RWPE2 (cell line): ENCODE results near the gene FRMPD1.
A peak's percentile ranks its signal among the peaks of the same experiment; 100 is the strongest.

ENCODE experiments used
- ATAC-seq: fragments of 200-7000 bp; cut with Tn5 transposase; 3 replicates; pipeline ENCODE4 v1.9.1; 2021; ENCODE audit warnings: low read depth
- DNase-seq: peaks from one replicate; pipeline ENCODE4 v3.0.0-alpha.2; 2020; ENCODE audit warnings: low spot score
- H3K27ac ChIP-seq: fragments of 450-650 bp; 2 replicates; pipeline ENCODE4 v1.5.1; 2017; ENCODE audit warnings: mild to moderate bottlenecking; ENCODE audit not compliant: poor library complexity, severe bottlenecking
- H3K27me3 ChIP-seq: fragments of 250-450 bp; sonication (Bioruptor Pico); 2 replicates; pipeline ENCODE4 v1.5.1; 2021; ENCODE audit warnings: mild to moderate bottlenecking, moderate library complexity; ENCODE audit not compliant: insufficient read depth, poor library complexity, severe bottlenecking
- H3K36me3 ChIP-seq: fragments of 250-450 bp; sonication (Bioruptor Pico); 2 replicates; pipeline ENCODE4 v1.5.1; 2020; ENCODE audit warnings: low read depth, mild to moderate bottlenecking, moderate library complexity
- H3K4me1 ChIP-seq: fragments of 250-450 bp; sonication (Bioruptor Pico); 2 replicates; pipeline ENCODE4 v1.5.1; 2021; ENCODE audit warnings: mild to moderate bottlenecking, moderate library complexity; ENCODE audit not compliant: insufficient read depth, poor library complexity, severe bottlenecking
- H3K4me3 ChIP-seq: fragments of 250-450 bp; sonication (Bioruptor Pico); 2 replicates; pipeline ENCODE4 v1.5.1; 2021; ENCODE audit warnings: mild to moderate bottlenecking, moderate library complexity; ENCODE audit not compliant: severe bottlenecking
- H3K9me3 ChIP-seq: fragments of 250-450 bp; sonication (Bioruptor Pico); 2 replicates; pipeline ENCODE4 v1.5.1; 2021; ENCODE audit warnings: mild to moderate bottlenecking, moderate library complexity; ENCODE audit not compliant: severe bottlenecking
- TF ChIP-seq, protein P1 (sequence below): fragments of 450-650 bp; IDR thresholded peaks from one replicate; pipeline ENCODE4 v1.5.1; 2017; ENCODE audit warnings: mild to moderate bottlenecking, moderate library complexity; ENCODE audit not compliant: poor library complexity, severe bottlenecking

Gene FRMPD1

DNA sequence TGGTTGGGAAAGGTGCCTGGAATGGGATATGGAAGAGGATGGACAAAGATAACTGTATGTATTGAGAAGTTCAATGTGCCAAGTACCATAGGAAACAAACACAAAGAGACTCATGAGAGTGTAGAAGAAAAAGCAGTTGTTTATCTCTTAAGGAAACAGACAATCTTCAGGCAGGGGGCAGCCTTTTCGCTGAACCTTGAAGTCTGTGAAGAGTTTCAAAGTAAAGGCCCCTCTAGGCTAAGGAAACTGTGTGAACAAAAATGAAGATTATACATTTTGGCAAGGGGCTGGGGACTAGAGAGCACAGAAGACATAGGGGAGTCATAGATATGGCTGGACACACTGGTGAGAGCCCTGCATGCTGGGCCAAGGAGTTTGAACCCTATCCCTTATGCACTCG is 27.5 kb upstream of the FRMPD1 start:
- TF ChIP-seq, protein P1, sequence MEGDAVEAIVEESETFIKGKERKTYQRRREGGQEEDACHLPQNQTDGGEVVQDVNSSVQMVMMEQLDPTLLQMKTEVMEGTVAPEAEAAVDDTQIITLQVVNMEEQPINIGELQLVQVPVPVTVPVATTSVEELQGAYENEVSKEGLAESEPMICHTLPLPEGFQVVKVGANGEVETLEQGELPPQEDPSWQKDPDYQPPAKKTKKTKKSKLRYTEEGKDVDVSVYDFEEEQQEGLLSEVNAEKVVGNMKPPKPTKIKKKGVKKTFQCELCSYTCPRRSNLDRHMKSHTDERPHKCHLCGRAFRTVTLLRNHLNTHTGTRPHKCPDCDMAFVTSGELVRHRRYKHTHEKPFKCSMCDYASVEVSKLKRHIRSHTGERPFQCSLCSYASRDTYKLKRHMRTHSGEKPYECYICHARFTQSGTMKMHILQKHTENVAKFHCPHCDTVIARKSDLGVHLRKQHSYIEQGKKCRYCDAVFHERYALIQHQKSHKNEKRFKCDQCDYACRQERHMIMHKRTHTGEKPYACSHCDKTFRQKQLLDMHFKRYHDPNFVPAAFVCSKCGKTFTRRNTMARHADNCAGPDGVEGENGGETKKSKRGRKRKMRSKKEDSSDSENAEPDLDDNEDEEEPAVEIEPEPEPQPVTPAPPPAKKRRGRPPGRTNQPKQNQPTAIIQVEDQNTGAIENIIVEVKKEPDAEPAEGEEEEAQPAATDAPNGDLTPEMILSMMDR, result no peak
- no peak overlapping the region for H3K27ac ChIP-seq
- H3K36me3 ChIP-seq, result no peaks in the 10 kb centered on the region
- no peak overlapping the region for H3K4me3 ChIP-seq
- DNase-seq (no peak), ATAC-seq (no peak)
- no peaks in the 10 kb centered on the region for H3K27me3 ChIP-seq
- H3K9me3 ChIP-seq, result no peaks in the 10 kb centered on the region
- H3K4me1 ChIP-seq, result no peaks in the 10 kb centered on the region

DNA sequence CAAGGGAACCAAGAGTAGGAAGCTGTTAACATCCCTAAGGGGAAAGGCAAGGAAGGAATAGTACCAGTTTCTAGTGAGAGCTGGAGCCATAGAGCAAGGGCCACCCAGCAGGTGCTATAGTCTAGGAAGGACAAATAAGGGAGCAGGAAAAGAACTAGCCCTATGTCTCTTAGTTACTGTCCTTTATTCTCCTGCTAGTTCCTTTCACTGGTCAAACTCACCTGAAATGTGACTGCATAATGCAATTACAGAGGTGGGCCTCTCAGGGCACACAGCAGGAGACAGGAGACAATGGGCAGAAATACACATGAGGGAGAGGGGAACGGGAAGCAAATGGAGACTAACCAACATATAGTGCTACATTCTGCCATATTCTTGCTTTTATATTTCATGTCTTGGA is 26.7 kb upstream of the FRMPD1 start:
- H3K4me3 ChIP-seq, result no peak overlapping the region
- ATAC-seq (no peak), DNase-seq (no peak)
- H3K36me3 ChIP-seq, result no peaks in the 10 kb centered on the region
- TF ChIP-seq, protein P1, result no peak
- no peak overlapping the region for H3K27ac ChIP-seq
- no peaks in the 10 kb centered on the region for H3K4me1 ChIP-seq
- no peaks in the 10 kb centered on the region for H3K27me3 ChIP-seq
- H3K9me3 ChIP-seq, result no peaks in the 10 kb centered on the region

DNA sequence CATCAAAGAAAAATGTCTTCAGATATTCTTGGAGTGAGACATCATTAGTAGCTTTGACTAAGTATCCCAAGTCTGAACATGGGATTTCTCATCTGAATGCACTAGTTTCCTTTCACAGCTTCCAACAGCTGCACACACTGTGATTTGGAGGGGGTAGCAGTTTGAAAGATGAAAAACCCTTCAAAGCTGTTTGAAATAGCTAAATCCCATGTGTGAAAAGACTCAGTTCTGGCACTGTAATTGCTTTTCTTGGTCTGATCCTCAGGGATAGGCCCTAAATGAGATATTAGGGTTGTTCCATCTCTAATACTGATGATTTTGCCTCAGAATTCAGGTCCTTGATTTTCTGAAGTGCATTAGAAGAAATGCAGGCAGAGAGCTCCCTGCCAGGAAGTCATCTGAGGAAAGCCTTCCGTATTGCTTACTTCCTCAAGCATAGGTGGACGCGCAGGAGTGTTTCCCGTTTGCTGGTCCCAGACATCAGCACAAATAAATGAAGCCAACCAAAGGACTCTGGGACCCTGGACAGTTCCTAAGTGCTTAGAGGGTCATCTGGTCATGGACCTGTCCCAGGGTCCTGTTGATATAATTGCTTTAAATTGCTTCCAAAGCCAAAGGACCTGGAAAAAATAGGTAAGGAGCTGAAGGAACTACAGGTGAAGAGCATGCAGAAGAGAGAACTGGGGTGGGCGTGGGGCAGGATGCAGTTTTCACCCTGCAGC is 25.6 kb upstream of the FRMPD1 start:
- H3K9me3 ChIP-seq, result no peaks in the 10 kb centered on the region
- no peaks in the 10 kb centered on the region for H3K4me1 ChIP-seq
- no peak overlapping the region for H3K4me3 ChIP-seq
- no peak for DNase-seq
- TF ChIP-seq, protein P1, result no peak
- no peak for ATAC-seq
- no peaks in the 10 kb centered on the region for H3K36me3 ChIP-seq
- no peaks in the 10 kb centered on the region for H3K27me3 ChIP-seq
- H3K27ac ChIP-seq, result no peak overlapping the region

GRCh38 chr9:37625758-37626147 is 25.0 kb upstream of the FRMPD1 start:
- no peak for DNase-seq
- no peaks in the 10 kb centered on the region for H3K36me3 ChIP-seq
- no peak overlapping the region for H3K27ac ChIP-seq
- no peaks in the 10 kb centered on the region for H3K9me3 ChIP-seq
- no peaks in the 10 kb centered on the region for H3K27me3 ChIP-seq
- H3K4me1 ChIP-seq, result no peaks in the 10 kb centered on the region
- ATAC-seq, result no peak
- H3K4me3 ChIP-seq, result no peak overlapping the region
- TF ChIP-seq, protein P1, result no peak

DNA sequence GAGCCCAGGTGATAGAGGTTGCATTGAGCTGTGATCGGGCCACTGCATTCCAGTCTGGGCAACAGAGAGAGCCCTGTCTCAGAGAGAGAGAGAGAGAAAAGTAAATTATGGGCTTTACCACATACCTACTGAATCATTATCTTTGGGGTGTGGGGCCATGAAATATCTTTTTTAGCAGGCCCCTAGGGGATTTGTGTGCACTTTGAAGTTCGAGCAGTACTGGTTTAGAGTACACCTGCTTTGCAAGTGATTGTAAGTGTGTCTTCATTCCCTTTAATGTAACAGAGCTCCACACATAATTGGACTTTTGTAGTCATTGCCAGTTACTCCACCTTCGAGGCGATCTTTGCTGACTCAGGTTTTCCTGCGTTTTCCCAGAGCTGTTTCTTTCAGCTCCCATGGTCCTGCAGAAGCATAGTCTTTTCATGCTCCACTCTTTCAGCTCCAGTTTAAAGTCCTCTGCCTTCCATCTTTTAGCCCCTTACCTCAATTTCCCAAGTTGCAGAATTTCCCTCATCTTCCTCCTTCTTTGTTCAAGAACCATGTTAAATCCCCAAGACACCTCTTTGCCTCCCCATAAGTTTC is 24.0 kb upstream of the FRMPD1 start:
- Histone ChIP-seq H3K4me1 (no peaks in the 10 kb centered on the region), H3K27me3 (no peaks in the 10 kb centered on the region), H3K36me3 (no peaks in the 10 kb centered on the region), H3K4me3 (no peak overlapping the region), H3K27ac (no peak overlapping the region), H3K9me3 (no peaks in the 10 kb centered on the region)
- TF ChIP-seq, protein P1, result no peak
- 0 out of 3 replicates have a peak, but pooled peaks have one; percentile 10 for ATAC-seq
- no peak for DNase-seq
